SK-N-MC (cell line): Measurements from ENCODE around the gene ICE2.

Experiments
- DNase-seq: peaks from one replicate; pipeline ENCODE4 v3.0.0-alpha.2; 2011; ENCODE audit warnings: low read depth, low spot score
- H3K27ac ChIP-seq: fragments of 200-600 bp; sonication (generic); 2 replicates; pipeline ENCODE4 v1.5.1; 2016; ENCODE audit warnings: mixed run types
- H3K36me3 ChIP-seq: fragments of 200-600 bp; sonication (generic); 2 replicates; pipeline ENCODE4 v1.6.1; 2017; ENCODE audit warnings: antibody characterized with exemption, low read length, mixed read lengths; ENCODE audit not compliant: insufficient read depth
- H3K4me3 ChIP-seq: fragments of 200-600 bp; sonication (generic); 2 replicates; pipeline ENCODE4 v1.5.1; 2016
- H3K9ac ChIP-seq: fragments of 200-600 bp; sonication (generic); 2 replicates; pipeline ENCODE4 v1.8.0; 2017; ENCODE audit warnings: mixed run types, mixed read lengths; ENCODE audit not compliant: insufficient read length
- H3K9me3 ChIP-seq: fragments of 200-600 bp; sonication (generic); 2 replicates; pipeline ENCODE4 v1.6.1; 2017; ENCODE audit warnings: low read depth, mild to moderate bottlenecking, antibody characterized with exemption, low read length, moderate library complexity, mixed read lengths
- EZH2 ChIP-seq: fragments of 200-600 bp; sonication (generic); IDR thresholded peaks from one replicate; pipeline ENCODE4 v1.6.1; 2017; ENCODE audit warnings: antibody characterized with exemption
- FOXP2 ChIP-seq: optimal IDR thresholded peaks from 2 replicates; pipeline ENCODE3; 2011; ENCODE audit warnings: mild to moderate bottlenecking, moderate library complexity; ENCODE audit not compliant: insufficient read depth; ENCODE audit errors: extremely low read length, control extremely low read depth
- POLR2AphosphoS5 ChIP-seq: IDR thresholded peaks from 2 replicates; pipeline ENCODE4 v1.6.1; 2012; ENCODE audit warnings: mild to moderate bottlenecking, low read depth, low read length, borderline replicate concordance

ICE2 gene

GRCh38 chr15:60469893-60470641 is 8.9 kb downstream of the ICE2 start:
- DNase-seq = no peak

GRCh38 chr15:60464836-60465630 is 13.9 kb downstream of the ICE2 start:
- DNase-seq = no peak
- Histone ChIP-seq H3K9me3 (no peaks in the 10 kb centered on the region), H3K4me3 (no peak overlapping the region), H3K9ac (no peak overlapping the region), H3K36me3 (peaks cover 68% of the 10 kb centered on the region), H3K27ac (no peak overlapping the region)
- TF ChIP-seq EZH2 = no peak
- TF ChIP-seq POLR2AphosphoS5 = no peak
- no peak for TF ChIP-seq FOXP2

More at GRCh38 chr15:60469893-60470641, 8.9 kb downstream of the ICE2 start:
- Histone ChIP-seq H3K9ac (no peak overlapping the region), H3K27ac (peak overlapping the region; percentile 49; the same call in 1 of the 2 replicates), H3K36me3 (peaks cover 73% of the 10 kb centered on the region), H3K4me3 (no peak overlapping the region), H3K9me3 (no peaks in the 10 kb centered on the region)
- TF ChIP-seq FOXP2 = no peak
- TF ChIP-seq POLR2AphosphoS5 = no peak
- TF ChIP-seq EZH2 = no peak

GRCh38 chr15:60462027-60462426 is 16.9 kb downstream of the ICE2 start:
- peaks cover 46% of the 10 kb centered on the region for H3K36me3 ChIP-seq
- no peak for DNase-seq
- no peak overlapping the region for H3K9ac ChIP-seq
- no peak overlapping the region for H3K4me3 ChIP-seq
- no peaks in the 10 kb centered on the region for H3K9me3 ChIP-seq
- TF ChIP-seq EZH2 = no peak
- TF ChIP-seq FOXP2 = no peak
- TF ChIP-seq POLR2AphosphoS5 = no peak
- H3K27ac ChIP-seq = peak overlapping the region; percentile 77

GRCh38 chr15:60460931-60461330 is 18.0 kb downstream of the ICE2 start:
- Histone ChIP-seq H3K27ac (no peak overlapping the region; the same call in 1 of the 2 replicates), H3K4me3 (no peak overlapping the region), H3K9ac (no peak overlapping the region), H3K36me3 (peaks cover 38% of the 10 kb centered on the region), H3K9me3 (no peaks in the 10 kb centered on the region)
- no peak for DNase-seq
- TF ChIP-seq FOXP2 (no peak), POLR2AphosphoS5 (no peak), EZH2 (no peak)

GRCh38 chr15:60458721-60459120 is 20.2 kb downstream of the ICE2 start:
- DNase-seq = no peak
- Histone ChIP-seq H3K27ac (no peak overlapping the region; the same call in 1 of the 2 replicates), H3K36me3 (peaks cover 42% of the 10 kb centered on the region), H3K9ac (no peak overlapping the region), H3K4me3 (no peak overlapping the region), H3K9me3 (no peaks in the 10 kb centered on the region)
- TF ChIP-seq FOXP2 (no peak), POLR2AphosphoS5 (no peak)

GRCh38 chr15:60457985-60458384 is 21.0 kb downstream of the ICE2 start:
- Histone ChIP-seq H3K9ac (no peak overlapping the region), H3K36me3 (peaks cover 47% of the 10 kb centered on the region), H3K4me3 (no peak overlapping the region), H3K27ac (no peak overlapping the region), H3K9me3 (no peaks in the 10 kb centered on the region)
- TF ChIP-seq POLR2AphosphoS5 = no peak
- no peak for TF ChIP-seq EZH2
- TF ChIP-seq FOXP2 = no peak
- no peak for DNase-seq

- TF ChIP-seq POLR2AphosphoS5 = no peak
- no peak for TF ChIP-seq EZH2
- no peak for TF ChIP-seq FOXP2
- no peak for DNase-seq
- Histone ChIP-seq H3K9ac (no peak overlapping the region), H3K27ac (no peak overlapping the region), H3K4me3 (no peak overlapping the region), H3K9me3 (no peaks in the 10 kb centered on the region), H3K36me3 (peaks cover 46% of the 10 kb centered on the region)
Observed at GRCh38 chr15:60454824-60455223, 24.1 kb downstream of the ICE2 start.

GRCh38 chr15:60448668-60449360 is 30.1 kb downstream of the ICE2 start:
- no peak for TF ChIP-seq EZH2
- TF ChIP-seq POLR2AphosphoS5 = no peak
- TF ChIP-seq FOXP2 = no peak
- H3K4me3 ChIP-seq = no peak overlapping the region
- no peak overlapping the region for H3K9ac ChIP-seq
- no peak for DNase-seq
- peaks cover 43% of the 10 kb centered on the region for H3K36me3 ChIP-seq
- H3K9me3 ChIP-seq = no peaks in the 10 kb centered on the region
- no peak overlapping the region for H3K27ac ChIP-seq
